DMS79 (cell line): Measurements from ENCODE around the gene DCTN4.

Source experiments
- DNase-seq: peaks from one replicate; lab custom pipeline; 2025; lab: John Stamatoyannopoulos, UW

The DCTN4 gene

GRCh38 chr5:150740992-150741391 is 17.8 kb downstream of the DCTN4 start:
- DNase-seq = no peak

DNA sequence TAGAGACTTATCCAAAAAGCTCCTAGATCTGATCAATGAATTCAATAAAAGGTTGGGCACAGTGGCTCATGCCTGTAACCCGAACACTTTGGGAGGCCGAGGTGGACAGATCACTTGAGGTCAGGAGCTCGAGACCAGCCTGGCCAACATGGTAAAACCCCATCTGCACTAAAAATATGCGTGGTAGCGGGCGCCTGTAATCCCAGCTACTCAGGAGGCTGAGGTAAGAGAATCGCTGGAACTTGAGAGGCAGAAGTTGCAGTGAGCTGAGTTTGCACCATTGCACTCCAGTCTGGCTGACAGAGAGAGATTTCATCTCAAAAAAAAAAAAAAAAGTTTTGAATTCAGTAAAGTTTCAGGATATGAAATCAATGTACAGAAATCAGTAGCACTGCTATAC is 20.0 kb downstream of the DCTN4 start:
- no peak for DNase-seq

DNA sequence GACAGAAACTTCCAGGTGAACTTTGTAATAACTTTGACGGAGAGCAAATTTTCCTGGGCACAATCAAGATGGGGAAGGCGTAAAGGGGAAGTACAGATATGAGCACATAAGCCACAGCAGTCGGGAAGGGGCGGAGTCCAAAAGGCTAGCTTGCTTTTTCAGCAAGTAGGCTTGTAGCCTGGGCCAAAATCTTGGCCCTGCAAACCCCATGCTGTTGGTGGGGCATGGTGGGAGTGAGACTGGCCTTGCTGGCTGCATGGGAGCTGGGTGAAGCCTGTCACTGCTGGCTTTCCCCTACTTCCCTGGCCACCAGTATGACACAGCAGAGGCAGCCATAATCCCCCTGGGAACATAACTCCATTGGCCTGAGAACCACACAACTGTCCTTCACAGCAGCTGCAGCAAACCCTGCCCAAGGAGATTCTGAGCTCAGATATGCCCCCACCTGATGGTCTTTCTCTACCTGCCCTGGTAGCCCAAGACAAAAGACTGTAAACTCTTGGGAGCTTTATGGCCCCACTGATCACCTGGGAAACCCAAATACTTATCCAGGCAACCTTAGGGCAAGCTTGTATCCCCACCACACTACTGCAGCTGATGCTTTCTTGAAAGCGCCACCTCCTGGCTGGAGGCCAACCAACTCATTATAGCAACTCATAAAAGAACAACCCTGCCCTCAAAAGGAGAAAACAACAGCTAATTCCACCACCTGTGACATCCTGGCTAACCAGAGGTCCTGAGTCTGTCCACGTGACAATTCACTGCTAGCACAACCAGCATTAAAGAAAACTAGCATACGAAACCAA is 24.0 kb downstream of the DCTN4 start:
- DNase-seq = no peak

DNA sequence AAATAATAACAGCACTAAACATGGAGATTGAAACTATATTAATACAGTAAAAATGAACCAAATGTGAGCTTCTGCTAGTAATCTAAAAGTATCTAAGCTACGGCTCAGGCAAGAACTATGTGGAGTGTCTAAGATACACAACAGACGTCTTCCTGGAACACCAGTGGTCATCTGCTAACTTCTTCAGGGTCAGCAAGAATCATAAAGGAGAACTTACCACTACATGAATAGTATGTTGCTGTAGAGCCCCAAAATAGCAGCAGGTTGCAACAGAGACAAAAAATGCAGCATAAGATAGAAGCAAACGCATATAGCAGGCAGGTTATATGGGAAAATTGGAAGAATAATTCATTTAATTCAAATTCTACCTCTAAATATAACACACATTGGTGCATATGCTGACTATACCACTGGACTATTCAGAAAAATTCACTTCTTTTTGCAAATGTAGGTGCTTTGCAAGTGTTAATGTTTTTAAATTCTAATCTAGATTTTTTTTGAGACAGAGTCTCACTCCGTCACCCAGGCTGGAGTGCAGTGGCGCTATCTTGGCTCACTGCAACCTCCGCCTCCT is 27.1 kb downstream of the DCTN4 start:
- DNase-seq = no peak

- no peak for DNase-seq
These were observed 29.0 kb downstream of the DCTN4 start for GRCh38 chr5:150729859-150730258.

GRCh38 chr5:150723845-150724244 is 35.0 kb downstream of the DCTN4 start:
- DNase-seq = no peak

DNA sequence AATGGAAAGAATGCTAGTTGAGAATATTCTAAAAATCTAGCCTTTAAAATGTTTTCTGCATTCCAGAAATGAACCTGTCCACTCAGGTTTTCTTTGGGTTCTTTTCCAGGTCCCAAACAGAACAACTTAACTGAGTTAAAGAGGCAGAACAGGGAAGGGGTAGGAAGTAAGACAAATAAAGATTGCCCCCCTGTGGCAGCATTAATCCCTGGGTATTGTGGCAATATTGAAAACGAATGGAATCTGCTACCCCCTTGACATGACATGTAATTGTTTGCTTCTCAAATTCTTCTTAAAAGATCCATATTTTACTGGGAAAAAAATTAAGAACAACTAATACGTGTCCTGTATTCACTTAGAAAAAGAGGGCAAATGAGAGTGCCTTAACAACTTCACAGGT is 48.7 kb downstream of the DCTN4 start:
- no peak for DNase-seq

DNA sequence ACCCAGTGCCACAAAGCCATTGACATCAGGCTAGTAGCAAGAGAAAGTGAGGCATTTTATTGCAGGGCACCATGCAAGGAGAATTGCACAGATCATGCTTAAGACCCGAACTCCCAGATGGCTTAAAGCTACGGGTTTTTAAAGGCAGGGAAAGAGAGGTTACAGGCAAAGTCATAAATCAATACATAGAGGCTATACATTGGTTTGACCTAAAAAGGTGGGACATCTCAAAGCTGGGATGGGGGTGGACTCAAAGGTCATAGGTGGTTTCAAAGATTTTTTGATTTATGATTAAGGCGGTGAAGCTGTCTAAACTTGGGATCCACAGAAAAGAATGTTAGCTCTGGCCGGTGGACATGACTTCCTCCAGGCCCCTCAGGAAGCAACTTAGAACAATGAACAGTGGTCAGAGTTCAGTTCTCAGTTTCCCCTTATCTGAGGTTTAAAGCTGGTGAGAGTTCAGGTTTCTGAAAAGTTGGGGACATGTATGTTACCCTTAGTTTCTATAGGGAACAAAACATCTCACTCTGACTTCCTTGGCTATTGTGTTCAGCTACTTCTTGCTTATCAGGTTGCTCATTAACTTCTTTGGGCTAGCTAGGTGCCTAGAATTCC is 51.9 kb downstream of the DCTN4 start:
- DNase-seq = no peak

- no peak for DNase-seq
These were observed 55.1 kb downstream of the DCTN4 start for GRCh38 chr5:150703762-150704161.

DNA sequence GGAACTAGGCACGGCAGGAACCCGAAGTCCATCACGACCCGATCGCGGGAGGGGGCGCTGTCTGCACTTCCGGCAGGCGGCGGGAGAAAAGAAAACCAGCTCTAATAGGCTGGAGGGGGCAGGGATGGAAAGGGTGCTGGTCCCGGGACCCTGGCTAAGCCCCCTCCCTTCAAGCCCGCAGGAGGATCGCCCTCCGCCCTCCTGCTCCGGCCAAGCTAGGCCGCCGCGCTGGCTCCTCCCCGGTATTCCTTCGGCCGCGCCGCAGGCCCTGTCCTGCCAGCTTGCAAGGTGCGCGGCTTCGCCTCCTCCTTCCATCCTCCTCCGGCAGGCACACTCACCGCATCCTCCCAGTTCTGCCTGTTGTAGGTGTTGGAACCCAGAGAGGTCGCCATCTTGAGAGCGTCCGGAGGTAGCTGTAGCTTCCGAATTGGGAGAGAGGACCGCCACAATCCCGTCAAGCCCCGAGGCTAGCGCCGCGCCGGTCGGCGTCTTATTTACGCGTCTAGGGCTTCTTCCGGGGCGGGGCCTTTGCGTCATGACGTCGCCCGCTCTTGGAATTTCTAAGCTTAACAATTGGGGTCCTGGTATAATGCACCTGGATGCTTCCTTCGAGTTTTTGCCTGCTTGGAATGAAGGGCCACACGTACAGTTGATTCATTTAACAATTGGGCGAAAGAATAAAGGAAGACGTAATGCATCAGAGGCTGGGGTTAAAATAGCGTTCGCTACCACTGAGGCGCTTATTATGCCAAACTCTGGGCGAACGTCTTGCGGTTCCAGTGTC is 58.0 kb downstream of the DCTN4 start, which contains the start of gene RBM22:
RBM22 (minus strand) TSS at position 469 of the 784 bp plus-strand sequence; CDS start at position 392, 77 bp downstream.
- DNase-seq = peak; percentile 61

GRCh38 chr5:150700246-150700593 is 58.6 kb downstream of the DCTN4 start:
- DNase-seq = no peak

- no peak for DNase-seq
These were observed 64.2 kb downstream of the DCTN4 start for GRCh38 chr5:150694612-150695011.

DNA sequence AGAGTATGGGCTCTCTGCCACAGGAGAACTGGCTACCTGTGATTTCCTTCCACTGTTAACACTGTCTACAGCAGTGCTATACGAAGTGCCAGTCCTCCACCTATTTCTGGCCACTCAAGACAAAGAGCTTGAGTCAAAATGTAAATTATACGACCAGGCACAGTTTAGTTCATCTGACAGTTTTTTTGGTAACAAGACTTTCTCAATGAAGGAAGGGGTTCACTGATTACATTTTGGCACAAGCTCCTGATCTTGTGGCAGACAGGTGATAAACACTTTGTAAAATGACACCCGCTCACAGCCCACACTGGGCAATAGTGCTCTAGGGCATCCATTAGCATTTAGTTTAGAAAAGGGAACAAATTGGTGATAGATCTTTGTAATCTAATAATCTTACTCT is 66.5 kb downstream of the DCTN4 start:
- DNase-seq = no peak

DNA sequence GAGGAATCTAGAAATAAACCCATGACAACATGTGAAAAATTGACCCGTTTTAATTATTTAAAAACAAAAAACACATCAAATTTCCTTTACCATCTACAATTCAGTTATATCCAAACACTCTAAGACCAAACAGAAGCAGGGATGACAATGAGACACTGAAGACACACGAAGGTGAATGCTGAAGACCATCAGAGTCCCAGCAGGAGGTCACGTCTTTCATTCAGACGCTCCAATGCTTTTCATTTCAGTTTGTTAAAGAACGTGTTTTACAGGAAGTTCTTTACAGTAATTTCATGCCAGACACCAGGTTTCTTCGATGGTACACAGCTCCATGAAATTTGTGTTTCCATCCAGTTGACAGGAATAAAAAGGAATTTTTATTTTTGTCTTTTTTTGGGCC is 68.1 kb downstream of the DCTN4 start:
- DNase-seq = no peak

- DNase-seq = no peak
These were observed 69.7 kb downstream of the DCTN4 start for GRCh38 chr5:150689120-150689519.

GRCh38 chr5:150676578-150676977 is 82.2 kb downstream of the DCTN4 start:
- DNase-seq = no peak

GRCh38 chr5:150675069-150675468 is 83.7 kb downstream of the DCTN4 start:
- no peak for DNase-seq

GRCh38 chr5:150674341-150674821 is 84.4 kb downstream of the DCTN4 start:
- no peak for DNase-seq

GRCh38 chr5:150672884-150673275 is 85.9 kb downstream of the DCTN4 start:
- DNase-seq = no peak

GRCh38 chr5:150672237-150672883 is 86.5 kb downstream of the DCTN4 start:
- DNase-seq = no peak

GRCh38 chr5:150671509-150672236 is 87.1 kb downstream of the DCTN4 start:
- no peak for DNase-seq
